Panc1 (cell line): Measurements from ENCODE around the gene DMGDH. TPM values are rescaled to one million over a fixed set of nuclear protein-coding genes. Genes with fewer than 3 reads are reported as not detected.

Source experiments
- ATAC-seq: fragments of 200-7000 bp; cut with Tn5 transposase; 2 replicates; pipeline ENCODE4 v1.9.1; 2020; ENCODE audit warnings: mild to moderate bottlenecking, moderate library complexity
- BruUV-seq: library from RNA; stranded (reverse); fragments of 400-500 nt; replicated peaks from 2 replicates; lab custom pipeline; 2021; lab: Mats Ljungman, UMichigan
- CTCF ChIA-PET: fragments of 300-600 bp; sonication (Branson Sonifier 250); formaldehyde crosslinking; loops from one replicate; lab custom pipeline; 2022; ENCODE audit warnings: antibody characterized with exemption; lab: Charles Lee
- POLR2A ChIA-PET: fragments of 300-600 bp; sonication (Branson Sonifier 250); formaldehyde crosslinking; loops from one replicate; lab custom pipeline; 2022; ENCODE audit warnings: antibody characterized with exemption; lab: Charles Lee
- DNase-seq: peaks from one replicate; pipeline ENCODE4 v3.0.0-alpha.2; 2010; ENCODE audit warnings: low read depth, low spot score
- H3K27ac ChIP-seq: 2 replicates; pipeline ENCODE4 v1.5.1; 2011; ENCODE audit warnings: mild to moderate bottlenecking, low read length, inconsistent platforms
- H3K27me3 ChIP-seq: fragments of 200-500 bp; sonication (Bioruptor generic); 2 replicates; pipeline ENCODE4 v1.6.0; 2014; ENCODE audit warnings: low read length, inconsistent platforms; ENCODE audit not compliant: control insufficient read depth, insufficient read depth
- H3K36me3 ChIP-seq: fragments of 200-500 bp; sonication (Bioruptor generic); 2 replicates; pipeline ENCODE4 v1.5.1; 2014; ENCODE audit warnings: inconsistent platforms, mild to moderate bottlenecking, low read length, moderate library complexity; ENCODE audit not compliant: control insufficient read depth, insufficient read depth
- H3K4me1 ChIP-seq: 2 replicates; pipeline ENCODE4 v1.5.1; 2011; ENCODE audit warnings: inconsistent platforms, mild to moderate bottlenecking, low read length, moderate library complexity; ENCODE audit not compliant: control insufficient read depth, insufficient read depth
- H3K4me3 ChIP-seq, 2 experiments: 2 replicates each; pipeline ENCODE4 v1.5.1; 2011 to 2012; ENCODE audit warnings: low read depth in 2 of 2, low read length in 2 of 2, mild to moderate bottlenecking in 2 of 2, inconsistent platforms in 1 of 2, moderate library complexity in 1 of 2
- H3K9me3 ChIP-seq: fragments of 200-500 bp; sonication (Bioruptor generic); 2 replicates; pipeline ENCODE4 v1.5.1; 2014; ENCODE audit warnings: low read depth, mild to moderate bottlenecking, inconsistent platforms, low read length, moderate library complexity; ENCODE audit not compliant: control insufficient read depth, insufficient read depth
- POLR2AphosphoS5 ChIP-seq: IDR thresholded peaks from 2 replicates; pipeline ENCODE4 v1.6.1; 2012; ENCODE audit warnings: mild to moderate bottlenecking, low read depth, low read length, moderate library complexity
- SIN3A ChIP-seq: IDR thresholded peaks from 2 replicates; pipeline ENCODE4 v1.6.1; 2012; ENCODE audit warnings: low read depth, mild to moderate bottlenecking, low read length, moderate library complexity, borderline replicate concordance; ENCODE audit not compliant: insufficient read depth
- TCF7L2 ChIP-seq: IDR thresholded peaks from 2 replicates; pipeline ENCODE4 v1.6.1; 2011; ENCODE audit warnings: mild to moderate bottlenecking, low read depth, low read length, inconsistent platforms
- in situ Hi-C: cut with HindIII; loops from 2 replicates; pipeline ENCODE4 v1.10.0; 2016; ENCODE audit warnings: low sequenced_read_pairs, low pct_unique_long_range_greater_than_20kb
- intact Hi-C: fragments of 100-400 bp; cut with micrococcal nuclease; formaldehyde crosslinking; loops from one replicate; pipeline ENCODE4 v1.10.0; 2022; ENCODE audit not compliant: unreplicated experiment
- total RNA-seq: library from RNA; stranded (reverse); gene quantifications from one replicate; pipeline ENCODE4 v1.2.1, GENCODE V29; 2021; ENCODE audit not compliant: unreplicated experiment
- TF ChIP-seq, protein P1 (sequence below): fragments of 450-650 bp; IDR thresholded peaks from 2 replicates; pipeline ENCODE4 v1.5.1; 2017; ENCODE audit warnings: mild to moderate bottlenecking
- TF ChIP-seq, protein P2 (sequence below), 2 experiments: IDR thresholded peaks; 2 replicates each; pipeline ENCODE4 v1.6.1; 2011 to 2012; ENCODE audit warnings: low read depth in 2 of 2, control low read depth in 1 of 2, low read length in 1 of 2, mild to moderate bottlenecking in 1 of 2, moderate library complexity in 1 of 2; ENCODE audit not compliant: insufficient read depth in 1 of 2

Gene DMGDH
- total RNA-seq, 1 experiment from 2014 or later = 0.54 TPM

DNA sequence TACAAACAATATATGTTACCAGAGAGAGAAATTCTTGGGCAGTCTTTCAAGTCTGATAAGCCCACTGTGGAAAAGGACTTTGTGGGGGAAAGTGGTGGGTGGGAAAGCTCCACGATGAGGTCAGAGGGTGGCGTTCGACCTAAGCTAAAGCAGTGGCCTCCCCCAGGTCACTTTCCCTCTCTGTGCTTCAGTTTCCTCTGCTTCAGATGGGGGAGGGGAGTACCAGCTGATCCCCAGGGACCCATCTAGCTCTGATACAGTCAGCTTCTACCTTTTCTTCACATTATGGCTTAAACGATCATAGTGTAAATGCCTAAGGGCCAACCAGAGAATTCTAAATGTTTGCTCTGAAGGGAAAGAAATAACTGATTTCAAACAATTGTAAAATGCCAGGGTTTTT, 47.7 kb downstream of the DMGDH start:
- no TSS peak for BruUV-seq
- in situ Hi-C loops = no loop called here
- CTCF ChIA-PET = interaction anchor here (0.6 to 5.5 kb wide), 3 partner anchors 111 to 443 kb away, joined by 5 to 62 read pairs (median 6); no protein-coding TSS in a partner anchor

DNA sequence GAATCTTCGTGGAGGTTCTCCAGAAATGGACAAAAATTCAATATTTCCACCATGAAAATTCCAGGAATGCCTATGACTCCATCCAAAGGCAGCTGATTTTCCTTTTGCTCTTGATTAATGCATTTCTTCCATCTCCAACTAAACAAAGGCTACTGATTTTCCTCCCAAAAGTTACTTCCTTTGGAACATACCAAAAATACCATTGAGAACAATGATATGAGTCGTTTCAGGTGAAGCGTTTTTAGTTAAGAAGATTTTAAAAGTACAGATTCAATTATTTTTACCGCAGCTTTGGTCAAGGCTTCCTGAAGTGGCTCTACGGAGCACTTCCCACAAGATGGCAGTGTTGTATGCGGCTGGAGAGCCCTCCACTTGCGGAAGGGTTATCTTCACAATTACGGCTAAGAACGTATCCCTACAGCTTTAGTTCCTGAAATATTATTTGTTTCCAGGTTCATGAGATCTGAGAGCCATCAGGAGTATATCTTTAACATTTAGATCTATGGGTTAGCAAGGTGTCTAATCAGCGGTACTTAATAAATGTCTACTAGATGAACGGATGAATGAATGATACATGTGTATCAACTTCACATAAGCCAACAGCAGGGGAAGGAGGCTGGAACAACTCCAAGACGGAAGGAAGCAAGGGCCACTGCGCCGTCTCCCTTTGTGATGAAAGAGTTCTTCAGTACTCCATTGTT, 48.5 kb downstream of the DMGDH start:
- H3K36me3 ChIP-seq = no peaks in the 10 kb centered on the region
- no TSS peak for BruUV-seq
- ATAC-seq = peak; percentile 87
- intact Hi-C loops (loop anchor here (5.0 to 10.0 kb wide), 3 partner anchors 91 to 834 kb away; partner anchors contain the start of gene BHMT), in situ Hi-C loops (no loop called here)
- peaks cover 39% of the 10 kb centered on the region; the same call in 1 of the 2 replicates for H3K27me3 ChIP-seq
- TF ChIP-seq SIN3A = no peak
- TF ChIP-seq, protein P1, sequence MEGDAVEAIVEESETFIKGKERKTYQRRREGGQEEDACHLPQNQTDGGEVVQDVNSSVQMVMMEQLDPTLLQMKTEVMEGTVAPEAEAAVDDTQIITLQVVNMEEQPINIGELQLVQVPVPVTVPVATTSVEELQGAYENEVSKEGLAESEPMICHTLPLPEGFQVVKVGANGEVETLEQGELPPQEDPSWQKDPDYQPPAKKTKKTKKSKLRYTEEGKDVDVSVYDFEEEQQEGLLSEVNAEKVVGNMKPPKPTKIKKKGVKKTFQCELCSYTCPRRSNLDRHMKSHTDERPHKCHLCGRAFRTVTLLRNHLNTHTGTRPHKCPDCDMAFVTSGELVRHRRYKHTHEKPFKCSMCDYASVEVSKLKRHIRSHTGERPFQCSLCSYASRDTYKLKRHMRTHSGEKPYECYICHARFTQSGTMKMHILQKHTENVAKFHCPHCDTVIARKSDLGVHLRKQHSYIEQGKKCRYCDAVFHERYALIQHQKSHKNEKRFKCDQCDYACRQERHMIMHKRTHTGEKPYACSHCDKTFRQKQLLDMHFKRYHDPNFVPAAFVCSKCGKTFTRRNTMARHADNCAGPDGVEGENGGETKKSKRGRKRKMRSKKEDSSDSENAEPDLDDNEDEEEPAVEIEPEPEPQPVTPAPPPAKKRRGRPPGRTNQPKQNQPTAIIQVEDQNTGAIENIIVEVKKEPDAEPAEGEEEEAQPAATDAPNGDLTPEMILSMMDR = peak; percentile 93
- H3K4me3 ChIP-seq = no peak overlapping the region
- H3K9me3 ChIP-seq = no peaks in the 10 kb centered on the region
- H3K27ac ChIP-seq = no peak overlapping the region
- peak; percentile 42 for DNase-seq
- H3K4me1 ChIP-seq = 0 out of 2 replicates have a peak, but pooled peaks cover 3% of the 10 kb centered on the region
- ChIA-PET CTCF (interaction anchor here (0.6 to 5.5 kb wide), 11 partner anchors 11 to 1207 kb away, joined by 3 to 62 read pairs (median 4); no protein-coding TSS in a partner anchor), POLR2A (no interaction called here)

More for the DNA sequence above, 47.7 kb downstream of the DMGDH start:
- peaks cover 33% of the 10 kb centered on the region; the same call in 1 of the 2 replicates for H3K27me3 ChIP-seq
- no peak overlapping the region for H3K27ac ChIP-seq
- POLR2A ChIA-PET = no interaction called here
- H3K36me3 ChIP-seq = no peaks in the 10 kb centered on the region
- no peak for ATAC-seq
- DNase-seq = no peak
- H3K4me3 ChIP-seq = no peak overlapping the region
- intact Hi-C loops = loop anchor here (5.0 to 10.0 kb wide), 3 partner anchors 91 to 833 kb away; partner anchors contain the start of gene BHMT
- no peaks in the 10 kb centered on the region for H3K9me3 ChIP-seq
- 0 out of 2 replicates have a peak, but pooled peaks cover 3% of the 10 kb centered on the region for H3K4me1 ChIP-seq
- no peak for TF ChIP-seq TCF7L2
- TF ChIP-seq, protein P1 = no peak

DNA sequence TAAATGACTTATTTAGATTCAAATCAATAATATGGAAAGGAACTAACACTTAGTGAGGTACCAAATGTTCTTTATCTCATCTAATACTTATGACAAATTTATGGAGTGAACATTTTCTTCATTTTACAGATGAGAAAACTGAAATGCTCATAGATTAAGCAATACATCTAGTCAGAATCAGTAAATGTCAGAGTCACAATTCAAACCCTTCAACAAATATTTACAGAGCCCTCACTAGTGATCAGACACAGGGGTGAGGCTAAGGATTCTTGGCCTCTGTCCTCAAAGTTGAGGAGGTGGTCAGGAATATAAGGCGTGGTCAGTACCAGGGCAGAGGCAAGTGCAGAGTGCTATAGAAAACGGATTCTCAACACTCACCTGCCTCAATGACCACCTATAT, 54.8 kb downstream of the DMGDH start:
- POLR2A ChIA-PET = no interaction called here
- in situ Hi-C loops (no loop called here), intact Hi-C loops (no loop called here)
- Histone ChIP-seq H3K4me3 (no peak overlapping the region), H3K9me3 (no peaks in the 10 kb centered on the region), H3K4me1 (no peaks in the 10 kb centered on the region), H3K36me3 (no peaks in the 10 kb centered on the region), H3K27ac (no peak overlapping the region), H3K27me3 (peaks cover 21% of the 10 kb centered on the region; the same call in 1 of the 2 replicates)
- no peak for ATAC-seq
- no TSS peak for BruUV-seq
- CTCF ChIA-PET = no interaction called here
- TF ChIP-seq POLR2AphosphoS5 = no peak
- TF ChIP-seq, protein P2, sequence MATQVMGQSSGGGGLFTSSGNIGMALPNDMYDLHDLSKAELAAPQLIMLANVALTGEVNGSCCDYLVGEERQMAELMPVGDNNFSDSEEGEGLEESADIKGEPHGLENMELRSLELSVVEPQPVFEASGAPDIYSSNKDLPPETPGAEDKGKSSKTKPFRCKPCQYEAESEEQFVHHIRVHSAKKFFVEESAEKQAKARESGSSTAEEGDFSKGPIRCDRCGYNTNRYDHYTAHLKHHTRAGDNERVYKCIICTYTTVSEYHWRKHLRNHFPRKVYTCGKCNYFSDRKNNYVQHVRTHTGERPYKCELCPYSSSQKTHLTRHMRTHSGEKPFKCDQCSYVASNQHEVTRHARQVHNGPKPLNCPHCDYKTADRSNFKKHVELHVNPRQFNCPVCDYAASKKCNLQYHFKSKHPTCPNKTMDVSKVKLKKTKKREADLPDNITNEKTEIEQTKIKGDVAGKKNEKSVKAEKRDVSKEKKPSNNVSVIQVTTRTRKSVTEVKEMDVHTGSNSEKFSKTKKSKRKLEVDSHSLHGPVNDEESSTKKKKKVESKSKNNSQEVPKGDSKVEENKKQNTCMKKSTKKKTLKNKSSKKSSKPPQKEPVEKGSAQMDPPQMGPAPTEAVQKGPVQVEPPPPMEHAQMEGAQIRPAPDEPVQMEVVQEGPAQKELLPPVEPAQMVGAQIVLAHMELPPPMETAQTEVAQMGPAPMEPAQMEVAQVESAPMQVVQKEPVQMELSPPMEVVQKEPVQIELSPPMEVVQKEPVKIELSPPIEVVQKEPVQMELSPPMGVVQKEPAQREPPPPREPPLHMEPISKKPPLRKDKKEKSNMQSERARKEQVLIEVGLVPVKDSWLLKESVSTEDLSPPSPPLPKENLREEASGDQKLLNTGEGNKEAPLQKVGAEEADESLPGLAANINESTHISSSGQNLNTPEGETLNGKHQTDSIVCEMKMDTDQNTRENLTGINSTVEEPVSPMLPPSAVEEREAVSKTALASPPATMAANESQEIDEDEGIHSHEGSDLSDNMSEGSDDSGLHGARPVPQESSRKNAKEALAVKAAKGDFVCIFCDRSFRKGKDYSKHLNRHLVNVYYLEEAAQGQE (IDR thresholded peaks at IDR 0.05; ENCODE audit: insufficient read depth in 1 of 2, low read depth in 2 of 2, low read length in 1 of 2) = no peak
- TF ChIP-seq, protein P1 = no peak
- TF ChIP-seq TCF7L2 = no peak
- no peak for TF ChIP-seq SIN3A
- no peak for DNase-seq
